DND-41 (cell line): ENCODE data around the gene SLC17A8.

Experiments used
- EZH2 ChIP-seq: IDR thresholded peaks from 3 replicates; pipeline ENCODE4 v1.6.1; 2012; ENCODE audit warnings: borderline replicate concordance, low read depth, mild to moderate bottlenecking, moderate library complexity, low read length, inconsistent platforms; ENCODE audit not compliant: severe bottlenecking
- TF ChIP-seq, protein P1 (sequence below): IDR thresholded peaks from 2 replicates; pipeline ENCODE4 v1.5.1; 2012; ENCODE audit warnings: borderline replicate concordance, low read length, moderate library complexity, mild to moderate bottlenecking; ENCODE audit not compliant: poor library complexity, severe bottlenecking; ENCODE audit errors: extremely low read depth

DNA sequence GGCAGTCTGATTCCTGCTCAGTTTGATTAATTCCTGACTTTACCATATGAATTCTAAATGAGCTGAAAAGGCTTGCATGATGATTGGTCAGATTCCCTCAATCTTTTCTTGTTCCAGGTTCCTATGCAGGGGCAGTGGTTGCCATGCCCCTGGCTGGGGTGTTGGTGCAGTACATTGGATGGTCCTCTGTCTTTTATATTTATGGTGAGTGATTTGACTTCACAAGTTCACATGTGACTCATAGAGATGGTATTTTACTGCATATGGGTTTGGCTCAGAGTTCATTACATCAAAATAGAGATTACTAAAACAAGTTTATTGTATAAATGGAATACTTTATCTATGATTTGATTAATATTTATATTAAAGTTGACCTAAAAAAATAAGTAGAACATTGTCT lies 44.8 kb downstream of the SLC17A8 start:
- TF ChIP-seq EZH2, result no peak
- TF ChIP-seq, protein P1, sequence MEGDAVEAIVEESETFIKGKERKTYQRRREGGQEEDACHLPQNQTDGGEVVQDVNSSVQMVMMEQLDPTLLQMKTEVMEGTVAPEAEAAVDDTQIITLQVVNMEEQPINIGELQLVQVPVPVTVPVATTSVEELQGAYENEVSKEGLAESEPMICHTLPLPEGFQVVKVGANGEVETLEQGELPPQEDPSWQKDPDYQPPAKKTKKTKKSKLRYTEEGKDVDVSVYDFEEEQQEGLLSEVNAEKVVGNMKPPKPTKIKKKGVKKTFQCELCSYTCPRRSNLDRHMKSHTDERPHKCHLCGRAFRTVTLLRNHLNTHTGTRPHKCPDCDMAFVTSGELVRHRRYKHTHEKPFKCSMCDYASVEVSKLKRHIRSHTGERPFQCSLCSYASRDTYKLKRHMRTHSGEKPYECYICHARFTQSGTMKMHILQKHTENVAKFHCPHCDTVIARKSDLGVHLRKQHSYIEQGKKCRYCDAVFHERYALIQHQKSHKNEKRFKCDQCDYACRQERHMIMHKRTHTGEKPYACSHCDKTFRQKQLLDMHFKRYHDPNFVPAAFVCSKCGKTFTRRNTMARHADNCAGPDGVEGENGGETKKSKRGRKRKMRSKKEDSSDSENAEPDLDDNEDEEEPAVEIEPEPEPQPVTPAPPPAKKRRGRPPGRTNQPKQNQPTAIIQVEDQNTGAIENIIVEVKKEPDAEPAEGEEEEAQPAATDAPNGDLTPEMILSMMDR, result no peak
